Measurements from ENCODE around the gene COL5A1.

GRCh38 chr9:134742822-134743535 is 101.4 kb downstream of the COL5A1 start:
- TF ChIP-seq ZNF274 (IDR thresholded peaks at IDR 0.05; ENCODE audit: low read depth, low read length) (no peak), YY1 (IDR thresholded peaks at IDR 0.05; ENCODE audit: insufficient read depth, insufficient read length) (no peak), SUZ12 (IDR thresholded peaks at IDR 0.05; ENCODE audit: extremely low read depth, insufficient read depth, insufficient read length) (no peak)
